Stomach (tissue), 9 donors: ENCODE measurements around the gene ZCWPW1. TPM values are rescaled to one million over a fixed set of nuclear protein-coding genes. Genes with fewer than 3 reads are reported as not detected.
A peak's percentile ranks its signal among the peaks of the same experiment; 100 is the strongest.

ENCODE experiments used
- DNase-seq, 2 donors: peaks; one replicate each; pipeline versions ENCODE4 v3.0.0 to v3.0.0-alpha.2; 2013 to 2019
- H3K27ac ChIP-seq, 5 donors: fragments of 200-600 bp in 4 of 5; sonication (generic) in 4 of 5; one replicate each; pipeline ENCODE4 v1.5.1; 2013 to 2019; ENCODE audit warnings: mild to moderate bottlenecking in 1 of 5, moderate library complexity in 1 of 5
- H3K27me3 ChIP-seq, 3 donors: fragments of 200-600 bp; sonication (generic); one replicate each; pipeline ENCODE4 v1.5.1; 2017 to 2019; ENCODE audit warnings: mixed run types in 1 of 3
- H3K36me3 ChIP-seq, 4 donors: fragments of 200-600 bp; sonication (generic); 1 replicate in 3 of 4; 2 replicates in 1 of 4; pipeline ENCODE4 v1.5.1; 2016 to 2019
- H3K4me1 ChIP-seq, 4 donors: fragments of 200-600 bp; sonication (generic); one replicate each; pipeline ENCODE4 v1.5.1; 2016 to 2019
- H3K4me3 ChIP-seq, 4 donors: fragments of 200-600 bp; sonication (generic) in 3 of 4; one replicate each; pipeline ENCODE4 v1.5.1; 2016 to 2019; ENCODE audit warnings: mild to moderate bottlenecking in 1 of 4
- H3K9me3 ChIP-seq, 4 donors: fragments of 200-600 bp; sonication (generic); one replicate each; pipeline ENCODE4 v1.5.1; 2016 to 2019
- CTCF ChIP-seq, 7 experiments: fragments of 450-650 bp in 4 of 7; fragments of 200-600 bp in 3 of 7; sonication (generic) in 3 of 7; IDR thresholded peaks; one replicate each; pipeline ENCODE4 v1.5.1; 2016 to 2019; ENCODE audit warnings: antibody characterized with exemption in 7 of 7, control low read depth in 2 of 7, mild to moderate bottlenecking in 1 of 7
- EP300 ChIP-seq: sonication (generic); formaldehyde crosslinking; IDR thresholded peaks from one replicate; pipeline ENCODE4 v1.6.1; 2017; ENCODE audit warnings: antibody characterized with exemption
- POLR2A ChIP-seq, 4 donors: fragments of 450-650 bp; IDR thresholded peaks; one replicate each; pipeline ENCODE4 v1.6.1; 2016; ENCODE audit warnings: antibody characterized with exemption in 4 of 4, control low read depth in 2 of 4, mild to moderate bottlenecking in 1 of 4, moderate library complexity in 1 of 4
- POLR2AphosphoS5 ChIP-seq, 3 donors: sonication (generic); formaldehyde crosslinking; IDR thresholded peaks; one replicate each; pipeline ENCODE4 v1.6.1; 2016; ENCODE audit warnings: antibody characterized with exemption in 3 of 3
- WGBS, 5 donors: extraction: QIAGEN DNeasy Blood & Tissue Kit in 3 of 5; methylation state at CpG; one replicate each; pipeline versions ENCODE4 v1.1.5 to v1.1.7; 2013 to 2018; 5-methylcytosine and 5-hydroxymethylcytosine counted together
- intact Hi-C: fragments of 100-400 bp; cut with DNase I; formaldehyde crosslinking; loops from one replicate; pipeline ENCODE4 v1.15.1; 2023; ENCODE audit warnings: low total_unique reads
- polyA plus RNA-seq, 3 donors: library from polyadenylated mRNA; stranded (reverse); fragments of 200-250 nt; gene quantifications; one replicate each; pipeline ENCODE4 v1.2.3, GENCODE V29; 2013
- total RNA-seq, 5 donors: library from RNA; depleted of rRNA; stranded (reverse); fragments of >200 nt; gene quantifications; one replicate each; pipeline versions ENCODE4 v1.1.0 to v1.2.3, GENCODE V29; 2014 to 2016
- donor health status: healthy with polysubstance abuse.
- donor health status: Bipolar disorder and iron deficiency.
- donor health status: healthy.

Gene ZCWPW1
- total and polyA plus RNA-seq, 8 donors = 0.89 to 44.3 (median 5.2) TPM; not detected in 1

- intact Hi-C loops = no loop called here
- Histone ChIP-seq H3K4me3 (peak overlapping the region in 1 of 4 donors; percentile 90), H3K9me3 (no peaks in the 10 kb centered on the region), H3K4me1 (peaks cover 38 to 65% (median 63%) of the 10 kb centered on the region in 4 donors), H3K27ac (peak overlapping the region in 3 of 5 donors; percentile 8 to 100 (median 61)), H3K36me3 (peaks cover 12 to 43% (median 32%) of the 10 kb centered on the region in 4 donors), H3K27me3 (no peaks in the 10 kb centered on the region)
- DNase-seq = peak in 1 of 2 donors; percentile 7
- WGBS, 5 donors = 87 to 90% (median 87%) methylated on average over 20 to 21 of the region's 21 CpGs
- TF ChIP-seq POLR2A (IDR thresholded peaks at IDR 0.05) = no peak
- no peak for TF ChIP-seq POLR2AphosphoS5 (IDR thresholded peaks at IDR 0.05)
- no peak for TF ChIP-seq EP300
- TF ChIP-seq CTCF (IDR thresholded peaks at IDR 0.05) = no peak
Observed at GRCh38 chr7:100432621-100433275, 4.2 kb upstream of the ZCWPW1 start.

GRCh38 chr7:100432053-100432452, 3.5 kb upstream of the ZCWPW1 start:
- H3K36me3 ChIP-seq = peaks cover 12 to 43% (median 32%) of the 10 kb centered on the region in 4 donors
- peaks cover 40 to 68% (median 66%) of the 10 kb centered on the region in 4 donors for H3K4me1 ChIP-seq
- peak overlapping the region in 4 of 5 donors; percentile 8 to 100 (median 39) for H3K27ac ChIP-seq
- TF ChIP-seq EP300 (no peak), POLR2AphosphoS5 (IDR thresholded peaks at IDR 0.05) (no peak)
- peak overlapping the region in 1 of 4 donors; percentile 90 for H3K4me3 ChIP-seq
- WGBS, 5 donors = 43 to 75% (median 45%) methylated on average over 4 of the region's 4 CpGs
- H3K9me3 ChIP-seq = no peaks in the 10 kb centered on the region
- intact Hi-C loops = no loop called here
- DNase-seq = peak in 1 of 2 donors; percentile 9
- H3K27me3 ChIP-seq = no peaks in the 10 kb centered on the region

- peak in 1 of 2 donors; percentile 24 for DNase-seq
- peaks cover 40 to 65% (median 61%) of the 10 kb centered on the region in 4 donors for H3K4me1 ChIP-seq
Observed at GRCh38 chr7:100431286-100431735, 2.8 kb upstream of the ZCWPW1 start.

GRCh38 chr7:100430493-100431285, 2.2 kb upstream of the ZCWPW1 start:
- 21 to 31% (median 23%) methylated on average over 29 to 31 of the region's 31 CpGs for WGBS, 5 donors
- H3K27me3 ChIP-seq = no peaks in the 10 kb centered on the region
- H3K27ac ChIP-seq = peak overlapping the region; percentile 97 to 100 (median 100)
- peak in 1 of 2 donors; percentile 67 for DNase-seq
- peak overlapping the region; percentile 76 to 99 (median 85) for H3K4me3 ChIP-seq
- TF ChIP-seq CTCF (IDR thresholded peaks at IDR 0.05) (no peak), POLR2A (IDR thresholded peaks at IDR 0.05) (no peak), POLR2AphosphoS5 (IDR thresholded peaks at IDR 0.05) (no peak), EP300 (no peak)
- H3K9me3 ChIP-seq = no peaks in the 10 kb centered on the region
- H3K36me3 ChIP-seq = peaks cover 12 to 43% (median 32%) of the 10 kb centered on the region in 4 donors
- intact Hi-C loops = no loop called here
- H3K4me1 ChIP-seq = peaks cover 40 to 64% (median 61%) of the 10 kb centered on the region in 4 donors

More at GRCh38 chr7:100431286-100431735, 2.8 kb upstream of the ZCWPW1 start:
- peak overlapping the region in 4 of 5 donors; percentile 99 to 100 (median 100) for H3K27ac ChIP-seq
- WGBS, 5 donors = 84 to 90% (median 87%) methylated on average over 23 of the region's 23 CpGs
- peak overlapping the region in 3 of 4 donors; percentile 76 to 90 (median 80) for H3K4me3 ChIP-seq
- no peaks in the 10 kb centered on the region for H3K27me3 ChIP-seq
- TF ChIP-seq CTCF (IDR thresholded peaks at IDR 0.05) (no peak), POLR2AphosphoS5 (IDR thresholded peaks at IDR 0.05) (no peak), POLR2A (IDR thresholded peaks at IDR 0.05) (no peak), EP300 (no peak)
- peaks cover 12 to 43% (median 32%) of the 10 kb centered on the region in 4 donors for H3K36me3 ChIP-seq
- intact Hi-C loops = no loop called here
- no peaks in the 10 kb centered on the region for H3K9me3 ChIP-seq
